ENCODE data around the gene CTIF. TPM values are rescaled to one million over a fixed set of nuclear protein-coding genes. Genes with fewer than 3 reads are reported as not detected.

The CTIF gene
- total and polyA plus RNA-seq, 2 experiments from 2014 or later = 22.1 to 27.9 TPM

DNA sequence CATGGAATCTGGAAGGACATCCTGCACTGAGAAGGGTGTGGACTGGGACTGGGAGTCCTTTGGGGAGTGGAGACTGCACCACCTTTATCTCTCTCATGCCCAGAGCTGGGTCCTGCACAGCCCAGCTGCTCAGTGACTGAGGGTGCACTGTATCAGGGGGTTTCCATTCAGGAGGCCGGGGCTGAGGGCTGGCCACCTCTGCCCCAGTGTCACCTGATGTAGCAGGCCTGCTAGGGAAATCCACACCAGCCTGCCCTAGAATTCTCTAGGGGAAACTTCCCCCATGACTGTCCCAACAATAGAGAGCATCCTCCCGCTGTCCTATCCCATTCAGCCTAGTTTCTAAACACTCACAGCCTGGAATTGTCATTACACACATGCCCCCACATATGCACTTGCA is 116.7 kb downstream of the CTIF start:
- Histone ChIP-seq H3K4me3 (no peak overlapping the region), H4K20me1 (ENCODE audit: insufficient read depth, poor library complexity, severe bottlenecking) (no peaks in the 10 kb centered on the region), H3K4me2 (no peak overlapping the region), H3K27ac (no peak overlapping the region), H3K36me3 (replicated peaks; ENCODE audit: insufficient read depth, low read depth) (no peaks in the 10 kb centered on the region), H3K9me2 (replicated peaks; ENCODE audit: insufficient read depth) (no peaks in the 10 kb centered on the region), H3K79me2 (no peaks in the 10 kb centered on the region), H3K4me1 (ENCODE audit: insufficient read depth) (no peaks in the 10 kb centered on the region), H3K27me3 (no peaks in the 10 kb centered on the region), H3K9me3 (ENCODE audit: low read depth) (no peaks in the 10 kb centered on the region), H2AFZ (no peak overlapping the region)
- DNase-seq (ENCODE audit: low spot score) = no peak
- WGBS (ENCODE audit: low lambda C conversion rate, missing lambda C conversion rate) = 91% methylated on average over 2 of the region's 2 CpGs
- TF ChIP-seq EZH2phosphoT487 (IDR thresholded peaks at IDR 0.05; ENCODE audit: low read depth, severe bottlenecking, unreplicated experiment) (no peak), CTCF (IDR thresholded peaks at IDR 0.05; ENCODE audit: poor library complexity) (no peak), EZH2 (IDR thresholded peaks at IDR 0.05; ENCODE audit: borderline replicate concordance) (no peak)

- 88% methylated on average over 2 of the region's 2 CpGs for WGBS (ENCODE audit: low lambda C conversion rate, missing lambda C conversion rate)
- Histone ChIP-seq H3K27ac (no peak overlapping the region), H3K9me2 (replicated peaks; ENCODE audit: insufficient read depth) (no peaks in the 10 kb centered on the region), H3K4me1 (ENCODE audit: insufficient read depth) (no peaks in the 10 kb centered on the region), H3K4me2 (no peak overlapping the region), H3K79me2 (no peaks in the 10 kb centered on the region), H3K27me3 (no peaks in the 10 kb centered on the region), H4K20me1 (ENCODE audit: insufficient read depth, poor library complexity, severe bottlenecking) (no peaks in the 10 kb centered on the region), H3K9me3 (ENCODE audit: low read depth) (no peaks in the 10 kb centered on the region), H3K4me3 (no peak overlapping the region), H3K36me3 (replicated peaks; ENCODE audit: insufficient read depth, low read depth) (no peaks in the 10 kb centered on the region), H2AFZ (no peak overlapping the region)
- DNase-seq (ENCODE audit: low spot score) = no peak
- no peak for TF ChIP-seq CTCF (IDR thresholded peaks at IDR 0.05; ENCODE audit: poor library complexity)
- TF ChIP-seq EZH2 (IDR thresholded peaks at IDR 0.05; ENCODE audit: borderline replicate concordance) = no peak
- TF ChIP-seq EZH2phosphoT487 (IDR thresholded peaks at IDR 0.05; ENCODE audit: low read depth, severe bottlenecking, unreplicated experiment) = no peak
Measured at GRCh38 chr18:48656176-48656575, 117.3 kb downstream of the CTIF start.

- Histone ChIP-seq H3K4me2 (no peak overlapping the region), H3K27me3 (no peaks in the 10 kb centered on the region), H3K9me2 (replicated peaks; ENCODE audit: insufficient read depth) (no peaks in the 10 kb centered on the region), H3K36me3 (replicated peaks; ENCODE audit: insufficient read depth, low read depth) (no peaks in the 10 kb centered on the region), H3K4me1 (ENCODE audit: insufficient read depth) (peaks cover 2% of the 10 kb centered on the region), H3K4me3 (no peak overlapping the region), H4K20me1 (ENCODE audit: insufficient read depth, poor library complexity, severe bottlenecking) (no peaks in the 10 kb centered on the region), H2AFZ (no peak overlapping the region), H3K79me2 (no peaks in the 10 kb centered on the region), H3K9me3 (ENCODE audit: low read depth) (no peaks in the 10 kb centered on the region), H3K27ac (no peak overlapping the region)
- TF ChIP-seq EZH2phosphoT487 (IDR thresholded peaks at IDR 0.05; ENCODE audit: low read depth, severe bottlenecking, unreplicated experiment) = no peak
- no peak for DNase-seq (ENCODE audit: low spot score)
- 68% methylated on average over 3 of the region's 3 CpGs for WGBS (ENCODE audit: low lambda C conversion rate, missing lambda C conversion rate)
Measured at GRCh38 chr18:48656582-48656981, 117.8 kb downstream of the CTIF start.

DNA sequence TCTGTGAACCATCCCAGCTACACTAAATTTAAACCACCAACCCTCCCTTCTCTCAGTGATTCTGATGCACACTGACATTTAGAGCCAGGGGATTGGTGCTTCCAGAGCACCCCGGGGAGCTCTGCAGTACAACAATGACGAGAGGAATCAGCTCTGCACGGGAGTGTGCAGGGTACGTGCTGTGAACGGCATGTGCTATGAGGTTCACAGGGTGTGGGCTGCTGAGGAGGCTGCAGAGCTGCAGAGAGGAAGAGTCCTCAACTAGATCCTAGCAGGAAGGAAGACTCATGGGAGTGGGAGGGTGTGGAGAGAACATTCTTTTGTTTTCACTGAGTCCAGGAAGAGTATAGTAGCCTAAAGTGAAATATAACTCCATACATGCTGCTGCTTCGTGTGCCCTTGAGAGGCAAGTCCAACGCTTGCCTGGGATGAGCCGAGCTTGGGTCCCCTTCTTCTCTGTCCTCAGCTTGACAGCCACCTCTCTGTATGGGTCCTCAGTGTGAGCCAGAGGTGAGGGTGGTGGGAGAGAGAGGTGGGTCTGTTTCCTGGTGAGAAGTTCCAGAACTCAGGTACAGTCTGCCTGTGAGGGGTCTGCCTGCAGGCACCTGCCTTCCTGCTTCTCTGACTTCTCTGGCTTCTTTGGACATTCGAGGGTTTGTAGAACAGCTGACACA is 118.8 kb downstream of the CTIF start:
- no peak overlapping the region for H2AFZ ChIP-seq
- H3K9me2 ChIP-seq (replicated peaks; ENCODE audit: insufficient read depth) = no peaks in the 10 kb centered on the region
- TF ChIP-seq EZH2 (IDR thresholded peaks at IDR 0.05; ENCODE audit: borderline replicate concordance) (no peak), EZH2phosphoT487 (IDR thresholded peaks at IDR 0.05; ENCODE audit: low read depth, severe bottlenecking, unreplicated experiment) (no peak), CTCF (IDR thresholded peaks at IDR 0.05; ENCODE audit: poor library complexity) (no peak)
- H3K36me3 ChIP-seq (replicated peaks; ENCODE audit: insufficient read depth, low read depth) = no peaks in the 10 kb centered on the region
- no peak overlapping the region for H3K4me2 ChIP-seq
- H3K4me1 ChIP-seq (ENCODE audit: insufficient read depth) = peaks cover 11% of the 10 kb centered on the region
- no peaks in the 10 kb centered on the region for H3K9me3 ChIP-seq (ENCODE audit: low read depth)
- no peak overlapping the region for H3K27ac ChIP-seq
- H3K79me2 ChIP-seq = no peaks in the 10 kb centered on the region
- H3K27me3 ChIP-seq = no peaks in the 10 kb centered on the region
- H3K4me3 ChIP-seq = no peak overlapping the region
- WGBS (ENCODE audit: low lambda C conversion rate, missing lambda C conversion rate) = 89% methylated on average over 9 of the region's 9 CpGs
- no peak for DNase-seq (ENCODE audit: low spot score)
- peaks cover 2% of the 10 kb centered on the region for H4K20me1 ChIP-seq (ENCODE audit: insufficient read depth, poor library complexity, severe bottlenecking)

Data from hepatocyte (in vitro differentiated cells).